H1 (cell line): ENCODE results near the gene RAB26. TPM values are rescaled to one million over a fixed set of nuclear protein-coding genes. Genes with fewer than 3 reads are reported as not detected.

Experiments used
- CTCF ChIA-PET: fragments of 300-600 bp; sonication (Branson Sonifier 250); formaldehyde crosslinking; loops from one replicate; lab custom pipeline; 2021; ENCODE audit not compliant: partially characterized antibody; lab: Charles Lee
- POLR2A ChIA-PET: fragments of 300-600 bp; sonication (Branson Sonifier 250); formaldehyde crosslinking; loops from one replicate; lab custom pipeline; 2021; ENCODE audit warnings: inconsistent platforms; ENCODE audit not compliant: partially characterized antibody; lab: Charles Lee
- DNase-seq, 2 experiments: peaks; one replicate each; pipeline versions ENCODE4 v3.0.0 to v3.0.0-alpha.2; 2010 to 2022; ENCODE audit warnings: low spot score in 2 of 2, low read depth in 1 of 2, mixed read lengths in 1 of 2
- FAIRE-seq: peaks from 2 replicates; lab custom pipeline; 2011; peaks lifted over from hg19 to GRCh38; lab: Jason Lieb, UNC
- H2AFZ ChIP-seq: 2 replicates; pipeline ENCODE4 v1.8.1; 2012; ENCODE audit warnings: low read length, inconsistent platforms
- H2AK5ac ChIP-seq: 2 replicates; pipeline ENCODE4 v1.6.1; 2013; ENCODE audit warnings: low read depth, low read length
- H2BK120ac ChIP-seq: replicated peaks from 2 replicates; pipeline ENCODE3; 2013; ENCODE audit warnings: low read depth, low read length, inconsistent platforms
- H2BK12ac ChIP-seq: 2 replicates; pipeline ENCODE4 v1.6.1; 2013; ENCODE audit warnings: low read depth, low read length
- H2BK15ac ChIP-seq: 2 replicates; pipeline ENCODE4 v1.6.1; 2013; ENCODE audit warnings: low read length
- H2BK20ac ChIP-seq: 2 replicates; pipeline ENCODE4 v1.6.1; 2013; ENCODE audit warnings: low read length
- H2BK5ac ChIP-seq: 2 replicates; pipeline ENCODE4 v1.6.1; 2013; ENCODE audit warnings: low read depth, low read length
- H3K14ac ChIP-seq: 2 replicates; pipeline ENCODE4 v1.6.1; 2013; ENCODE audit warnings: inconsistent platforms; ENCODE audit not compliant: insufficient read length
- H3K18ac ChIP-seq: 2 replicates; pipeline ENCODE4 v1.6.1; 2013; ENCODE audit warnings: low read length; ENCODE audit errors: extremely low read depth
- H3K23ac ChIP-seq: 2 replicates; pipeline ENCODE4 v1.6.1; 2013; ENCODE audit warnings: inconsistent platforms; ENCODE audit not compliant: insufficient read length
- H3K23me2 ChIP-seq: 2 replicates; pipeline ENCODE4 v1.6.1; 2013; ENCODE audit warnings: low read depth, low read length
- H3K27ac ChIP-seq: 2 replicates; pipeline ENCODE4 v1.6.1; 2011; ENCODE audit warnings: low read depth, low read length, inconsistent platforms
- H3K27me3 ChIP-seq, 4 experiments: replicated peaks in 1 of 4; 1 replicate in 1 of 4; 2 replicates in 3 of 4; pipeline versions ENCODE4 v1.6.1 to v1.8.1; 2011 to 2013; ENCODE audit warnings: low read length in 3 of 4, mild to moderate bottlenecking in 3 of 4, inconsistent platforms in 2 of 4, mixed read lengths in 2 of 4, moderate library complexity in 1 of 4; ENCODE audit not compliant: control insufficient read depth in 3 of 4, insufficient read depth in 3 of 4; ENCODE audit errors: extremely low read depth in 1 of 4
- H3K36me3 ChIP-seq, 4 experiments: 2 replicates each; pipeline versions ENCODE4 v1.6.1 to v1.8.1; 2011 to 2013; ENCODE audit warnings: mild to moderate bottlenecking in 4 of 4, low read length in 3 of 4, moderate library complexity in 2 of 4, control low read depth in 1 of 4, inconsistent platforms in 1 of 4; ENCODE audit not compliant: insufficient read depth in 4 of 4, control insufficient read depth in 2 of 4
- H3K4ac ChIP-seq: replicated peaks from 2 replicates; pipeline ENCODE3; 2013; ENCODE audit warnings: low read length, low read depth, mixed read lengths, inconsistent platforms; ENCODE audit not compliant: insufficient read length
- H3K4me1 ChIP-seq, 4 experiments: replicated peaks in 1 of 4; 1 replicate in 1 of 4; 2 replicates in 3 of 4; pipeline versions ENCODE4 v1.6.1 to v1.8.1; 2011 to 2013; ENCODE audit warnings: low read length in 3 of 4, inconsistent platforms in 2 of 4, mixed read lengths in 1 of 4; ENCODE audit not compliant: insufficient read depth in 4 of 4, control insufficient read depth in 3 of 4
- H3K4me2 ChIP-seq, 2 experiments: 2 replicates each; pipeline versions ENCODE4 v1.6.1 to v1.8.1; 2011 to 2013; ENCODE audit warnings: low read depth in 2 of 2, low read length in 2 of 2, control low read depth in 1 of 2, inconsistent platforms in 1 of 2, mild to moderate bottlenecking in 1 of 2; ENCODE audit not compliant: insufficient read depth in 1 of 2
- H3K4me3 ChIP-seq, 4 experiments: fragments of 200-600, 300-600 bp in 1 of 4; sonication (generic), shearing (Covaris generic), sonication (Bioruptor Twin) in 1 of 4; 2 replicates each; pipeline versions ENCODE4 v1.5.1 to v1.8.1; 2011 to 2016; ENCODE audit warnings: low read length in 4 of 4, low read depth in 3 of 4, control low read depth in 2 of 4, inconsistent platforms in 2 of 4, mild to moderate bottlenecking in 2 of 4, mixed read lengths in 1 of 4, moderate library complexity in 1 of 4; ENCODE audit not compliant: insufficient read depth in 2 of 4; ENCODE audit errors: extremely low read depth in 1 of 4
- H3K56ac ChIP-seq: replicated peaks from 2 replicates; pipeline ENCODE3; 2013; ENCODE audit warnings: low read depth, mild to moderate bottlenecking, mixed read lengths, low read length, inconsistent platforms; ENCODE audit not compliant: insufficient read length
- H3K79me1 ChIP-seq: 2 replicates; pipeline ENCODE4 v1.6.1; 2013; ENCODE audit warnings: low read depth, low read length, control low read depth
- H3K79me2 ChIP-seq, 2 experiments: 2 replicates each; pipeline versions ENCODE4 v1.6.1 to v1.8.1; 2012 to 2013; ENCODE audit warnings: low read length in 2 of 2, mild to moderate bottlenecking in 2 of 2, inconsistent platforms in 1 of 2; ENCODE audit not compliant: insufficient read depth in 2 of 2, control insufficient read depth in 1 of 2
- H3K9ac ChIP-seq, 4 experiments: replicated peaks in 1 of 4; 1 replicate in 1 of 4; 2 replicates in 3 of 4; pipeline versions ENCODE4 v1.6.1 to v1.8.1; 2011 to 2013; ENCODE audit warnings: low read depth in 3 of 4, low read length in 3 of 4, control low read depth in 2 of 4, mild to moderate bottlenecking in 2 of 4, moderate library complexity in 2 of 4, inconsistent platforms in 1 of 4; ENCODE audit errors: extremely low read depth in 1 of 4
- H3K9me3 ChIP-seq, 2 experiments: 2 replicates each; pipeline versions ENCODE4 v1.6.1 to v1.8.1; 2012 to 2013; ENCODE audit warnings: mild to moderate bottlenecking in 2 of 2, moderate library complexity in 2 of 2, control low read depth in 1 of 2, inconsistent platforms in 1 of 2, low read depth in 1 of 2, low read length in 1 of 2, mixed read lengths in 1 of 2; ENCODE audit not compliant: insufficient read depth in 2 of 2
- H4K20me1 ChIP-seq, 2 experiments: replicated peaks in 1 of 2; 2 replicates each; pipeline versions ENCODE3 to v1.8.1; 2011 to 2013; ENCODE audit warnings: inconsistent platforms in 2 of 2, low read length in 2 of 2, mild to moderate bottlenecking in 1 of 2; ENCODE audit not compliant: insufficient read depth in 2 of 2, control insufficient read depth in 1 of 2
- H4K5ac ChIP-seq: 2 replicates; pipeline ENCODE4 v1.6.1; 2013; ENCODE audit warnings: low read length, low read depth, mixed read lengths, inconsistent platforms; ENCODE audit not compliant: insufficient read length
- H4K8ac ChIP-seq: 2 replicates; pipeline ENCODE4 v1.8.0; 2013; ENCODE audit warnings: mild to moderate bottlenecking, moderate library complexity, low read length, inconsistent platforms; ENCODE audit not compliant: insufficient read depth; ENCODE audit errors: extremely low read depth
- H4K91ac ChIP-seq: replicated peaks from 2 replicates; pipeline ENCODE3; 2013; ENCODE audit warnings: low read length, mixed read lengths, inconsistent platforms; ENCODE audit not compliant: insufficient read length
- CEBPB ChIP-seq: IDR thresholded peaks from 2 replicates; pipeline ENCODE4 v1.6.1; 2012; ENCODE audit warnings: low read depth, low read length
- POLR2AphosphoS5 ChIP-seq: IDR thresholded peaks from 2 replicates; pipeline ENCODE4 v1.6.1; 2011; ENCODE audit warnings: low read depth, low read length
- WGBS, 2 experiments: shearing (Covaris generic) in 1 of 2; methylation state at CpG; one replicate each; pipeline versions ENCODE4 v1.1.6 to v1.1.7; 2013 to 2015; ENCODE audit warnings: low lambda C conversion rate in 2 of 2, mixed read lengths in 2 of 2, inconsistent platforms in 1 of 2, low coverage in 1 of 2, missing lambda C conversion rate in 1 of 2; ENCODE audit not compliant: insufficient replicate concordance in 2 of 2, insufficient coverage in 1 of 2, insufficient read length in 1 of 2; ENCODE audit errors: extremely low coverage in 1 of 2, missing lambda C conversion rate in 1 of 2; 5-methylcytosine and 5-hydroxymethylcytosine counted together
- polyA plus RNA-seq, 7 experiments: library from polyadenylated mRNA; depleted of rRNA in 3 of 7; stranded (reverse) in 5 of 7; unstranded in 2 of 7; fragments of >200 nt in 5 of 7; fragments of 200-250 nt in 2 of 7; gene quantifications; 1 replicate in 5 of 7; 2 replicates in 1 of 7; 4 replicates in 1 of 7; pipeline versions ENCODE4 v1.2.1 to v1.2.3, GENCODE V29; 2011 to 2013; ENCODE audit warnings: missing spikeins in 2 of 7, mixed read lengths in 2 of 7
- total RNA-seq: library from RNA; stranded (reverse); fragmentation: NEBNext Ultra II Directional; extraction: Animal tissue kit (Norgen Biotek cat#: 25700); gene quantifications from 2 replicates; pipeline ENCODE4 v1.2.1, GENCODE V29; 2021

RAB26 gene
- total and polyA plus RNA-seq, 2 of the 8 experiments (the other 6 are each of a cell fraction or from before 2014, with no cell fraction given): 4.3 to 5.4 TPM

- H2AK5ac ChIP-seq: no peak overlapping the region
- H3K4me2 ChIP-seq: no peak overlapping the region
- H3K14ac ChIP-seq: no peak overlapping the region
- no peak overlapping the region for H2BK12ac ChIP-seq
- no peak overlapping the region for H2BK120ac ChIP-seq
- no peaks in the 10 kb centered on the region for H3K79me1 ChIP-seq
- 92% methylated on average over 30 of the region's 46 CpGs; no CpG with 5 or more reads in 1 of the 2 experiments for WGBS, 2 experiments
- no peak overlapping the region for H3K23ac ChIP-seq
- H3K4me3 ChIP-seq: no peak overlapping the region
- DNase-seq (no peak), FAIRE-seq (no peak)
- H2AFZ ChIP-seq: no peak overlapping the region
- no peaks in the 10 kb centered on the region for H3K9me3 ChIP-seq
- peak overlapping the region; percentile 25; the same call in 1 of the 2 replicates for H4K8ac ChIP-seq
- ChIA-PET CTCF (interaction anchor here (1.0 to 1.9 kb wide), 5 partner anchors 13 to 320 kb away, joined by 3 to 5 read pairs (median 4); no protein-coding TSS in a partner anchor), POLR2A (interaction anchor here (0.7 to 3.2 kb wide), 11 partner anchors 9 to 333 kb away, joined by 3 to 23 read pairs (median 4); partner anchors contain the start of genes ATP6V0C, DNASE1L2, MLST8 and RPS2)
- H3K23me2 ChIP-seq: peaks cover 2% of the 10 kb centered on the region; the same call in 1 of the 2 replicates
- no peak overlapping the region for H4K5ac ChIP-seq
- no peak overlapping the region for H2BK5ac ChIP-seq
- H3K79me2 ChIP-seq: no peaks in the 10 kb centered on the region
- H2BK20ac ChIP-seq: no peak overlapping the region
- no peaks in the 10 kb centered on the region; a peak in 1 of 7 replicates for H3K27me3 ChIP-seq
- no peak overlapping the region for H3K4ac ChIP-seq
- no peak overlapping the region for H4K91ac ChIP-seq
- no peak overlapping the region for H3K56ac ChIP-seq
- peaks cover 0 to 16% (median 3%) of the 10 kb centered on the region in 4 experiments; a peak in 5 of 8 replicates for H3K36me3 ChIP-seq
- peaks cover 0 to 10% of the 10 kb centered on the region in 2 experiments for H4K20me1 ChIP-seq
- no peak overlapping the region for H2BK15ac ChIP-seq
- H3K9ac ChIP-seq: no peak overlapping the region; a peak in 1 of 7 replicates
- H3K4me1 ChIP-seq: peaks cover 0 to 7% (median 2%) of the 10 kb centered on the region in 4 experiments; a peak in 4 of 7 replicates
- H3K27ac ChIP-seq: no peak overlapping the region
- H3K18ac ChIP-seq: no peak overlapping the region
- TF ChIP-seq CEBPB: no peak
- TF ChIP-seq POLR2AphosphoS5: no peak
These were observed 32.8 kb downstream of the RAB26 start for GRCh38 chr16:2180962-2181923.
